HepG2 (cell line): ENCODE results near the gene HES6. TPM values are rescaled to one million over a fixed set of nuclear protein-coding genes. Genes with fewer than 3 reads are reported as not detected.
A peak's percentile ranks its signal among the peaks of the same experiment; 100 is the strongest.

Experiments used
- HBP1 ChIP-seq: IDR thresholded peaks from 2 replicates; pipeline ENCODE4 v1.6.1; 2016; ENCODE audit warnings: low read depth, control low read depth
- HOMEZ ChIP-seq: IDR thresholded peaks from 2 replicates; pipeline ENCODE4 v1.6.1; 2016; ENCODE audit warnings: low read depth
- NCOA2 ChIP-seq: sonication (generic); formaldehyde crosslinking; IDR thresholded peaks from 2 replicates; pipeline ENCODE4 v1.8.0; 2022; ENCODE audit warnings: inconsistent platforms
- SNAI1 ChIP-seq: sonication (generic); formaldehyde crosslinking; IDR thresholded peaks from 2 replicates; pipeline ENCODE4 v1.5.0; 2020; ENCODE audit warnings: mild to moderate bottlenecking, missing genetic modification reagents, borderline replicate concordance
- TEAD3 ChIP-seq: optimal IDR thresholded peaks from 2 replicates; pipeline ENCODE3; 2016; ENCODE audit warnings: borderline replicate concordance
- USF2 ChIP-seq, 2 experiments: sonication (generic) in 1 of 2; formaldehyde crosslinking in 1 of 2; IDR thresholded peaks; 2 replicates each; pipeline versions ENCODE4 v1.5.1 to v1.6.1; 2011 to 2020; ENCODE audit warnings: borderline replicate concordance in 1 of 2, low read depth in 1 of 2, low read length in 1 of 2, mild to moderate bottlenecking in 1 of 2, missing genetic modification reagents in 1 of 2, moderate library complexity in 1 of 2
- ZBED4 ChIP-seq: sonication (generic); formaldehyde crosslinking; IDR thresholded peaks from 2 replicates; pipeline ENCODE4 v1.4.0; 2020; ENCODE audit warnings: missing genetic modification reagents, borderline replicate concordance
- ZBTB25 ChIP-seq: IDR thresholded peaks from 2 replicates; pipeline ENCODE4 v1.6.1; 2018; ENCODE audit warnings: missing genetic modification reagents
- ZNF451 ChIP-seq: sonication (generic); formaldehyde crosslinking; IDR thresholded peaks from 2 replicates; pipeline ENCODE4 v1.5.0; 2020; ENCODE audit warnings: mild to moderate bottlenecking, missing genetic modification reagents
- ZNF609 ChIP-seq: sonication (generic); formaldehyde crosslinking; IDR thresholded peaks from 2 replicates; pipeline ENCODE4 v1.4.0; 2020; ENCODE audit warnings: mild to moderate bottlenecking, missing genetic modification reagents, borderline replicate concordance
- polyA plus RNA-seq, 8 experiments: library from polyadenylated mRNA; depleted of rRNA in 3 of 8; stranded (reverse) in 7 of 8; unstranded in 1 of 8; fragments of >200 nt; fragmentation: Illumina TruSeq in 4 of 8; extraction: Trizol in 4 of 8; gene quantifications; 2 replicates each; pipeline versions ENCODE4 v1.2.1 to v1.2.3, GENCODE V29; 2011 to 2016; ENCODE audit warnings: low read depth in 4 of 8, missing spikeins in 1 of 8, mixed read lengths in 1 of 8; ENCODE audit not compliant: insufficient read depth in 1 of 8
- total RNA-seq, 5 experiments: library from RNA; depleted of rRNA; stranded (reverse); fragments of >200 nt; fragmentation: Illumina TruSeq; extraction: Trizol; gene quantifications; 2 replicates each; pipeline ENCODE4 v1.2.3, GENCODE V29; 2016; ENCODE audit warnings: low read depth in 1 of 5

The HES6 gene
- total and polyA plus RNA-seq, 2 of the 13 experiments (the other 11 are each of a cell fraction or from before 2014, with no cell fraction given), result 19.5 to 82.8 TPM

- TF ChIP-seq ZNF609 (CRISPR knock-in tag) (peak; percentile 36; the same call in 1 of the 2 replicates), HBP1 (CRISPR knock-in tag) (peak; percentile 96), NCOA2 (CRISPR knock-in tag) (no peak), HOMEZ (peak; percentile 44; the same call in 1 of the 2 replicates), TEAD3 (CRISPR knock-in tag) (peak; percentile 83), ZNF451 (CRISPR knock-in tag) (peak; percentile 94), ZBTB25 (CRISPR knock-in tag) (peak; percentile 72; the same call in 1 of the 2 replicates), USF2 (IDR thresholded peaks at IDR 0.05; ENCODE audit: low read depth, low read length) (no peak), USF2 (CRISPR knock-in tag; IDR thresholded peaks at IDR 0.05; ENCODE audit: borderline replicate concordance) (no peak), SNAI1 (CRISPR knock-in tag) (no peak), ZBED4 (peak; percentile 81; the same call in 1 of the 2 replicates)
These were observed 49.1 kb upstream of the HES6 start (continued) for GRCh38 chr2:238288650-238289573.
